ENCODE measurements around the gene ADCYAP1.

The ADCYAP1 gene

GRCh38 chr18:910247-910646 lies 5.6 kb downstream of the ADCYAP1 start (continued):
- TF ChIP-seq ZNF544 (tag by site-specific recombination; IDR thresholded peaks at IDR 0.05) = no peak
- TF ChIP-seq ZNF830 (tag by site-specific recombination; IDR thresholded peaks at IDR 0.05; ENCODE audit: low read depth) = no peak
- TF ChIP-seq, protein P1, sequence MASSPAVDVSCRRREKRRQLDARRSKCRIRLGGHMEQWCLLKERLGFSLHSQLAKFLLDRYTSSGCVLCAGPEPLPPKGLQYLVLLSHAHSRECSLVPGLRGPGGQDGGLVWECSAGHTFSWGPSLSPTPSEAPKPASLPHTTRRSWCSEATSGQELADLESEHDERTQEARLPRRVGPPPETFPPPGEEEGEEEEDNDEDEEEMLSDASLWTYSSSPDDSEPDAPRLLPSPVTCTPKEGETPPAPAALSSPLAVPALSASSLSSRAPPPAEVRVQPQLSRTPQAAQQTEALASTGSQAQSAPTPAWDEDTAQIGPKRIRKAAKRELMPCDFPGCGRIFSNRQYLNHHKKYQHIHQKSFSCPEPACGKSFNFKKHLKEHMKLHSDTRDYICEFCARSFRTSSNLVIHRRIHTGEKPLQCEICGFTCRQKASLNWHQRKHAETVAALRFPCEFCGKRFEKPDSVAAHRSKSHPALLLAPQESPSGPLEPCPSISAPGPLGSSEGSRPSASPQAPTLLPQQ (tag by site-specific recombination; IDR thresholded peaks at IDR 0.05) = no peak
- TF ChIP-seq ZNF138 (tag by site-specific recombination; IDR thresholded peaks at IDR 0.05; ENCODE audit: borderline replicate concordance) = no peak
- TF ChIP-seq ZNF169 (tag by site-specific recombination; IDR thresholded peaks at IDR 0.05) = no peak

DNA sequence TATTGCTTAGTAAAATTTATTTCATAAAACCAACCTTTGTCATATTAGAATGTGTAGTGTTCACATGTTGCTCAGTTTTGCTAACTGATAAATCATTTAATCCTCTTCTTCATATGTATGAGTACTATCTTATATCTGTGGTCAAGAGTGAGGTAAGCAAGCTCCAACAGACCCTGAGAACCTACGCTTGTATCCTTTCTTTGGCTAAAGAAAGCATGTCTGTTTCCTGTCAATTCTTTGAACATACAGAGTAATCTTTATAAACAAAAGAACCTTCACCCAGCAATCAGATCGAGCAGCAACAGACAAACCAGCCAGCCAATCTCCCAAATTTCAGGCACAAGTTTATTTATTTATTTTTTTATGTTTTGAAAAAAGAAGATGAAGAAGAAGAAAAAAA lies 6.4 kb downstream of the ADCYAP1 start:
- TF ChIP-seq ZNF37A (tag by site-specific recombination; IDR thresholded peaks at IDR 0.05) = no peak
- TF ChIP-seq ZNF175 (tag by site-specific recombination; IDR thresholded peaks at IDR 0.05) = no peak
- no peak for TF ChIP-seq ZFP3 (tag by site-specific recombination; IDR thresholded peaks at IDR 0.05; ENCODE audit: low read depth)
- no peak for TF ChIP-seq ZNF133 (tag by site-specific recombination; IDR thresholded peaks at IDR 0.05)
- TF ChIP-seq ZBTB17 (tag by site-specific recombination; IDR thresholded peaks at IDR 0.05) = no peak
- TF ChIP-seq ZNF670 (tag by site-specific recombination; IDR thresholded peaks at IDR 0.05; ENCODE audit: low read depth) = no peak
- no peak for TF ChIP-seq ZNF19 (tag by site-specific recombination; IDR thresholded peaks at IDR 0.05; ENCODE audit: low read depth)
- no peak for TF ChIP-seq SCRT1 (tag by site-specific recombination; IDR thresholded peaks at IDR 0.05; ENCODE audit: borderline replicate concordance)
- no peak for TF ChIP-seq ZNF138 (tag by site-specific recombination; IDR thresholded peaks at IDR 0.05; ENCODE audit: borderline replicate concordance)
- TF ChIP-seq OSR2 (tag by site-specific recombination; IDR thresholded peaks at IDR 0.05) = no peak
- TF ChIP-seq ZNF10 (tag by site-specific recombination; IDR thresholded peaks at IDR 0.05) = no peak
- no peak for TF ChIP-seq ZFP69B (tag by site-specific recombination; IDR thresholded peaks at IDR 0.05)
- Histone ChIP-seq H3K27ac (ENCODE audit: extremely low read depth, low read depth, low read length) (no peak overlapping the region), H3K4me1 (ENCODE audit: control insufficient read depth, insufficient read depth, low read length) (peaks cover 12% of the 10 kb centered on the region; the same call in 1 of the 2 replicates), H3K36me3 (ENCODE audit: control insufficient read depth in 2 of 2, insufficient read depth in 1 of 2, low read length in 2 of 2) (no peaks in the 10 kb centered on the region), H3K9me3 (ENCODE audit: control insufficient read depth, insufficient read depth, low read depth, low read length) (no peaks in the 10 kb centered on the region), H3K4me3 (ENCODE audit: low read depth, low read length) (no peak overlapping the region)
- ChIA-PET POLR2A (no interaction called here), CTCF (interaction anchor here (0.9 kb wide), 1 partner anchor 9 kb away, joined by 4 read pairs; no protein-coding TSS in a partner anchor)

GRCh38 chr18:911486-911885 lies 6.8 kb downstream of the ADCYAP1 start:
- TF ChIP-seq, protein P2, sequence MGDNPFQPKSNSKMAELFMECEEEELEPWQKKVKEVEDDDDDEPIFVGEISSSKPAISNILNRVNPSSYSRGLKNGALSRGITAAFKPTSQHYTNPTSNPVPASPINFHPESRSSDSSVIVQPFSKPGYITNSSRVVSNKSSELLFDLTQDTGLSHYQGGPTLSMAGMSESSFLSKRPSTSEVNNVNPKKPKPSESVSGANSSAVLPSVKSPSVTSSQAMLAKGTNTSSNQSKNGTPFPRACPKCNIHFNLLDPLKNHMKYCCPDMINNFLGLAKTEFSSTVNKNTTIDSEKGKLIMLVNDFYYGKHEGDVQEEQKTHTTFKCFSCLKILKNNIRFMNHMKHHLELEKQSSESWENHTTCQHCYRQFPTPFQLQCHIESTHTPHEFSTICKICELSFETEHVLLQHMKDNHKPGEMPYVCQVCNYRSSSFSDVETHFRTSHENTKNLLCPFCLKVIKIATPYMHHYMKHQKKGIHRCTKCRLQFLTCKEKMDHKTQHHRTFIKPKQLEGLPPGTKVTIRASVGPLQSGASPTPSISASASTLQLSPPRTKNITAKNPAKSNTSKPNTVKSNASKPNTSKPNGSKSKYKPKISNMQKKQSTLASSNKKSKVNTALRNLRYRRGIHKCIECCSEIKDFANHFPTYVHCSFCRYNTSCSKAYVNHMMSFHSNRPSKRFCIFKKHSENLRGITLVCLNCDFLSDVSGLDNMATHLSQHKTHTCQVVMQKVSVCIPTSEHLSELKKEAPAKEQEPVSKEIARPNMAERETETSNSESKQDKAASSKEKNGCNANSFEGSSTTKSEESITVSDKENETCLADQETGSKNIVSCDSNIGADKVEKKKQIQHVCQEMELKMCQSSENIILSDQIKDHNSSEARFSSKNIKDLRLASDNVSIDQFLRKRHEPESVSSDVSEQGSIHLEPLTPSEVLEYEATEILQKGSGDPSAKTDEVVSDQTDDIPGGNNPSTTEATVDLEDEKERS (tag by site-specific recombination; IDR thresholded peaks at IDR 0.05) = no peak
- TF ChIP-seq ZNF391 (tag by site-specific recombination; IDR thresholded peaks at IDR 0.05; ENCODE audit: borderline replicate concordance, low read depth) = no peak
- TF ChIP-seq KLF9 (tag by site-specific recombination; IDR thresholded peaks at IDR 0.05; ENCODE audit: low read depth) = no peak
- no peak for TF ChIP-seq ZNF274 (IDR thresholded peaks at IDR 0.05; ENCODE audit: low read length)
- no peak for TF ChIP-seq ZNF274 (tag by site-specific recombination; IDR thresholded peaks at IDR 0.05; ENCODE audit: borderline replicate concordance)
- TF ChIP-seq ZNF510 (tag by site-specific recombination; IDR thresholded peaks at IDR 0.05; ENCODE audit: insufficient replicate concordance) = no peak
- no peak for TF ChIP-seq ZNF433 (tag by site-specific recombination; IDR thresholded peaks at IDR 0.05; ENCODE audit: low read depth)
- TF ChIP-seq ZNF112 (tag by site-specific recombination; IDR thresholded peaks at IDR 0.05) = no peak
- TF ChIP-seq ZNF202 (tag by site-specific recombination; IDR thresholded peaks at IDR 0.05; ENCODE audit: borderline replicate concordance) = no peak
- no peak for TF ChIP-seq ZNF670 (tag by site-specific recombination; IDR thresholded peaks at IDR 0.05; ENCODE audit: low read depth)
- no peak for TF ChIP-seq ZNF324 (tag by site-specific recombination; IDR thresholded peaks at IDR 0.05)
- no peak for TF ChIP-seq SP3 (tag by site-specific recombination; IDR thresholded peaks at IDR 0.05)
- TF ChIP-seq PRDM1 (tag by site-specific recombination; IDR thresholded peaks at IDR 0.05) = no peak
- TF ChIP-seq ZNF19 (tag by site-specific recombination; IDR thresholded peaks at IDR 0.05; ENCODE audit: low read depth) = no peak
- no peak for TF ChIP-seq ZNF791 (tag by site-specific recombination; IDR thresholded peaks at IDR 0.05)
- no peak for TF ChIP-seq ZNF175 (tag by site-specific recombination; IDR thresholded peaks at IDR 0.05)
- no peak for TF ChIP-seq ZNF626 (tag by site-specific recombination; IDR thresholded peaks at IDR 0.05)
- no peaks in the 10 kb centered on the region for H3K9me3 ChIP-seq (ENCODE audit: control insufficient read depth, insufficient read depth, low read depth, low read length)
- H3K27ac ChIP-seq (ENCODE audit: extremely low read depth, low read depth, low read length) = no peak overlapping the region
- no peaks in the 10 kb centered on the region for H3K36me3 ChIP-seq (ENCODE audit: control insufficient read depth in 2 of 2, insufficient read depth in 1 of 2, low read length in 2 of 2)
- ChIA-PET POLR2A (no interaction called here), CTCF (interaction anchor here (0.9 kb wide), 1 partner anchor 9 kb away, joined by 4 read pairs; no protein-coding TSS in a partner anchor)
- no peak overlapping the region for H3K4me3 ChIP-seq (ENCODE audit: low read depth, low read length)
- peaks cover 8% of the 10 kb centered on the region; the same call in 1 of the 2 replicates for H3K4me1 ChIP-seq (ENCODE audit: control insufficient read depth, insufficient read depth, low read length)
